Panc1 (cell line): ENCODE measurements around the gene TRRAP. TPM values are rescaled to one million over a fixed set of nuclear protein-coding genes. Genes with fewer than 3 reads are reported as not detected.

Source experiments
- ATAC-seq: fragments of 200-7000 bp; cut with Tn5 transposase; 2 replicates; pipeline ENCODE4 v1.9.1; 2020; ENCODE audit warnings: mild to moderate bottlenecking, moderate library complexity
- BruUV-seq: library from RNA; stranded (reverse); fragments of 400-500 nt; replicated peaks from 2 replicates; lab custom pipeline; 2021; lab: Mats Ljungman, UMichigan
- CTCF ChIA-PET: fragments of 300-600 bp; sonication (Branson Sonifier 250); formaldehyde crosslinking; loops from one replicate; lab custom pipeline; 2022; ENCODE audit warnings: antibody characterized with exemption; lab: Charles Lee
- POLR2A ChIA-PET: fragments of 300-600 bp; sonication (Branson Sonifier 250); formaldehyde crosslinking; loops from one replicate; lab custom pipeline; 2022; ENCODE audit warnings: antibody characterized with exemption; lab: Charles Lee
- DNase-seq: peaks from one replicate; pipeline ENCODE4 v3.0.0-alpha.2; 2010; ENCODE audit warnings: low read depth, low spot score
- H3K27ac ChIP-seq: 2 replicates; pipeline ENCODE4 v1.5.1; 2011; ENCODE audit warnings: mild to moderate bottlenecking, low read length, inconsistent platforms
- H3K27me3 ChIP-seq: fragments of 200-500 bp; sonication (Bioruptor generic); 2 replicates; pipeline ENCODE4 v1.6.0; 2014; ENCODE audit warnings: low read length, inconsistent platforms; ENCODE audit not compliant: control insufficient read depth, insufficient read depth
- H3K36me3 ChIP-seq: fragments of 200-500 bp; sonication (Bioruptor generic); 2 replicates; pipeline ENCODE4 v1.5.1; 2014; ENCODE audit warnings: inconsistent platforms, mild to moderate bottlenecking, low read length, moderate library complexity; ENCODE audit not compliant: control insufficient read depth, insufficient read depth
- H3K4me1 ChIP-seq: 2 replicates; pipeline ENCODE4 v1.5.1; 2011; ENCODE audit warnings: inconsistent platforms, mild to moderate bottlenecking, low read length, moderate library complexity; ENCODE audit not compliant: control insufficient read depth, insufficient read depth
- H3K4me3 ChIP-seq, 2 experiments: 2 replicates each; pipeline ENCODE4 v1.5.1; 2011 to 2012; ENCODE audit warnings: low read depth in 2 of 2, low read length in 2 of 2, mild to moderate bottlenecking in 2 of 2, inconsistent platforms in 1 of 2, moderate library complexity in 1 of 2
- H3K9me3 ChIP-seq: fragments of 200-500 bp; sonication (Bioruptor generic); 2 replicates; pipeline ENCODE4 v1.5.1; 2014; ENCODE audit warnings: low read depth, mild to moderate bottlenecking, inconsistent platforms, low read length, moderate library complexity; ENCODE audit not compliant: control insufficient read depth, insufficient read depth
- CTCF ChIP-seq: fragments of 450-650 bp; IDR thresholded peaks from 2 replicates; pipeline ENCODE4 v1.5.1; 2017; ENCODE audit warnings: mild to moderate bottlenecking
- POLR2AphosphoS5 ChIP-seq: IDR thresholded peaks from 2 replicates; pipeline ENCODE4 v1.6.1; 2012; ENCODE audit warnings: mild to moderate bottlenecking, low read depth, low read length, moderate library complexity
- REST ChIP-seq, 2 experiments: IDR thresholded peaks; 2 replicates each; pipeline ENCODE4 v1.6.1; 2011 to 2012; ENCODE audit warnings: low read depth in 2 of 2, control low read depth in 1 of 2, low read length in 1 of 2, mild to moderate bottlenecking in 1 of 2, moderate library complexity in 1 of 2; ENCODE audit not compliant: insufficient read depth in 1 of 2
- SIN3A ChIP-seq: IDR thresholded peaks from 2 replicates; pipeline ENCODE4 v1.6.1; 2012; ENCODE audit warnings: low read depth, mild to moderate bottlenecking, low read length, moderate library complexity, borderline replicate concordance; ENCODE audit not compliant: insufficient read depth
- TCF7L2 ChIP-seq: IDR thresholded peaks from 2 replicates; pipeline ENCODE4 v1.6.1; 2011; ENCODE audit warnings: mild to moderate bottlenecking, low read depth, low read length, inconsistent platforms
- in situ Hi-C: cut with HindIII; loops from 2 replicates; pipeline ENCODE4 v1.10.0; 2016; ENCODE audit warnings: low sequenced_read_pairs, low pct_unique_long_range_greater_than_20kb
- intact Hi-C: fragments of 100-400 bp; cut with micrococcal nuclease; formaldehyde crosslinking; loops from one replicate; pipeline ENCODE4 v1.10.0; 2022; ENCODE audit not compliant: unreplicated experiment
- total RNA-seq: library from RNA; stranded (reverse); gene quantifications from one replicate; pipeline ENCODE4 v1.2.1, GENCODE V29; 2021; ENCODE audit not compliant: unreplicated experiment

The TRRAP gene
- total RNA-seq, 1 experiment from 2014 or later = 44.9 TPM

- ChIA-PET POLR2A (no interaction called here), CTCF (no interaction called here)
- no TSS peak for BruUV-seq
These were observed 168.4 kb downstream of the TRRAP start for GRCh38 chr7:99046722-99047121.

GRCh38 chr7:99047526-99048077, 169.3 kb downstream of the TRRAP start:
- in situ Hi-C loops (no loop called here), intact Hi-C loops (loop anchor here (10.0 kb wide), 1 partner anchor 77 kb away; no protein-coding TSS in a partner anchor)
- H3K4me1 ChIP-seq = peaks cover 9% of the 10 kb centered on the region
- H3K9me3 ChIP-seq = no peaks in the 10 kb centered on the region
- BruUV-seq = no TSS peak
- DNase-seq (no peak), ATAC-seq (no peak)
- no peaks in the 10 kb centered on the region for H3K27me3 ChIP-seq
- no peak overlapping the region for H3K4me3 ChIP-seq
- no peak overlapping the region for H3K27ac ChIP-seq
- POLR2A ChIA-PET = no interaction called here
- no peak for TF ChIP-seq CTCF
- TF ChIP-seq TCF7L2 = no peak
- no peak for TF ChIP-seq POLR2AphosphoS5
- TF ChIP-seq SIN3A = no peak
- no peak for TF ChIP-seq REST (IDR thresholded peaks at IDR 0.05; ENCODE audit: insufficient read depth in 1 of 2, low read depth in 2 of 2, low read length in 1 of 2)
- CTCF ChIA-PET = no interaction called here
- H3K36me3 ChIP-seq = peaks cover 21% of the 10 kb centered on the region

More at GRCh38 chr7:99046722-99047121, 168.4 kb downstream of the TRRAP start:
- peaks cover 13% of the 10 kb centered on the region for H3K4me1 ChIP-seq
- H3K36me3 ChIP-seq = peaks cover 24% of the 10 kb centered on the region
- intact Hi-C loops = loop anchor here (10.0 kb wide), 1 partner anchor 78 kb away; no protein-coding TSS in a partner anchor
- H3K27ac ChIP-seq = no peak overlapping the region
- no peaks in the 10 kb centered on the region for H3K9me3 ChIP-seq
- TF ChIP-seq REST (IDR thresholded peaks at IDR 0.05; ENCODE audit: insufficient read depth in 1 of 2, low read depth in 2 of 2, low read length in 1 of 2) (no peak), SIN3A (no peak), CTCF (no peak), TCF7L2 (no peak), POLR2AphosphoS5 (no peak)
- DNase-seq = no peak
- no peak overlapping the region for H3K4me3 ChIP-seq
- in situ Hi-C loops = no loop called here
- no peaks in the 10 kb centered on the region for H3K27me3 ChIP-seq
- ATAC-seq = no peak
